ENCODE results near the gene PFKP. TPM values are rescaled to one million over a fixed set of nuclear protein-coding genes. Genes with fewer than 3 reads are reported as not detected.

Gene PFKP
- total RNA-seq, 4 donors from 2014 or later = 53.9 to 93.9 (median 66.2) TPM

DNA sequence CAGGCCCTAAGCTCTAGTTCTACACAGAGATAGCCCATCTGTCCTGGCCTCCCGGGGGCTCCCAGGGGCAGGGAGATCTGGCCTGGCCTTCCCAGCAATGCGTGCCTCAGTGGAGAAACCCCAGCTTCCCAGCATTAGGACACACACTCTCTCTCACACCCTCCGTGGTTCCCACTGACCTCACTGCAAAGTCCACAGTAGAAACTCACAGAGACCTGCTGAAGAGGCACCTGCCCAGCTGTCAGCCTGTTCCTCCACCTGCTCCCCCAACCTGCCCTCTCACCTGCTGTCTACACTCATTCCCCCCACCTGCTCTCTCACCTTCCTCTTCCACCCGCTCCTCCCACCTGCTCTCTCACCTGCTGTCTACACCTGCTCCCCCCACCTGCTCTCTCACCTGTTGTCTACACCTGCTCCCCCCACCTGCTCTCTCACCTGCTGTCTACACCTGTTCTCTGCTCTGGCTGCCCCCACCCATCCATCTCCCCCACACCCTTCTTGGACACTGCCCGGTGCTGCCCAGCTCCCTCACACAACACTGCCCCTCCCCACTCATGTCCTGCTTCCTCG, 21.1 kb upstream of the PFKP start:
- WGBS, 2 donors (ENCODE audit: low coverage in 1 of 2) = 57% methylated on average over 6 of the region's 6 CpGs; no CpG with 5 or more reads in 1 of the 2 donors
- Histone ChIP-seq H3K9me3 (no peaks in the 10 kb centered on the region), H3K4me3 (no peak overlapping the region), H3K4me1 (peaks cover 8 to 20% (median 12%) of the 10 kb centered on the region in 4 donors), H3K27ac (peak overlapping the region; percentile 47 to 69 (median 57)), H3K27me3 (no peaks in the 10 kb centered on the region), H3K36me3 (no peaks in the 10 kb centered on the region)
- TF ChIP-seq EP300 (IDR thresholded peaks at IDR 0.05; ENCODE audit: low read depth) (no peak), POLR2A (IDR thresholded peaks at IDR 0.05) (no peak), POLR2AphosphoS5 (IDR thresholded peaks at IDR 0.05) (no peak)
- TF ChIP-seq, protein P1, sequence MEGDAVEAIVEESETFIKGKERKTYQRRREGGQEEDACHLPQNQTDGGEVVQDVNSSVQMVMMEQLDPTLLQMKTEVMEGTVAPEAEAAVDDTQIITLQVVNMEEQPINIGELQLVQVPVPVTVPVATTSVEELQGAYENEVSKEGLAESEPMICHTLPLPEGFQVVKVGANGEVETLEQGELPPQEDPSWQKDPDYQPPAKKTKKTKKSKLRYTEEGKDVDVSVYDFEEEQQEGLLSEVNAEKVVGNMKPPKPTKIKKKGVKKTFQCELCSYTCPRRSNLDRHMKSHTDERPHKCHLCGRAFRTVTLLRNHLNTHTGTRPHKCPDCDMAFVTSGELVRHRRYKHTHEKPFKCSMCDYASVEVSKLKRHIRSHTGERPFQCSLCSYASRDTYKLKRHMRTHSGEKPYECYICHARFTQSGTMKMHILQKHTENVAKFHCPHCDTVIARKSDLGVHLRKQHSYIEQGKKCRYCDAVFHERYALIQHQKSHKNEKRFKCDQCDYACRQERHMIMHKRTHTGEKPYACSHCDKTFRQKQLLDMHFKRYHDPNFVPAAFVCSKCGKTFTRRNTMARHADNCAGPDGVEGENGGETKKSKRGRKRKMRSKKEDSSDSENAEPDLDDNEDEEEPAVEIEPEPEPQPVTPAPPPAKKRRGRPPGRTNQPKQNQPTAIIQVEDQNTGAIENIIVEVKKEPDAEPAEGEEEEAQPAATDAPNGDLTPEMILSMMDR (IDR thresholded peaks at IDR 0.05) = no peak
- in situ Hi-C loops (cut with MboI; ENCODE audit: low pct_ligation_motif_present in 1 of 4, low pct_unique_long_range_greater_than_20kb in 1 of 4, low sequenced_read_pairs in 3 of 4) = loop anchor here in 3 of 4 donors (10.0 to 25.0 kb wide), 2 partner anchors 109 to 111 kb away; no protein-coding TSS in a partner anchor
- DNase-seq = no peak
- intact Hi-C loops (cut with DNase I; ENCODE audit: low total_unique reads) = loop anchor here (10.0 kb wide), 1 partner anchor 111 kb away; no protein-coding TSS in a partner anchor

DNA sequence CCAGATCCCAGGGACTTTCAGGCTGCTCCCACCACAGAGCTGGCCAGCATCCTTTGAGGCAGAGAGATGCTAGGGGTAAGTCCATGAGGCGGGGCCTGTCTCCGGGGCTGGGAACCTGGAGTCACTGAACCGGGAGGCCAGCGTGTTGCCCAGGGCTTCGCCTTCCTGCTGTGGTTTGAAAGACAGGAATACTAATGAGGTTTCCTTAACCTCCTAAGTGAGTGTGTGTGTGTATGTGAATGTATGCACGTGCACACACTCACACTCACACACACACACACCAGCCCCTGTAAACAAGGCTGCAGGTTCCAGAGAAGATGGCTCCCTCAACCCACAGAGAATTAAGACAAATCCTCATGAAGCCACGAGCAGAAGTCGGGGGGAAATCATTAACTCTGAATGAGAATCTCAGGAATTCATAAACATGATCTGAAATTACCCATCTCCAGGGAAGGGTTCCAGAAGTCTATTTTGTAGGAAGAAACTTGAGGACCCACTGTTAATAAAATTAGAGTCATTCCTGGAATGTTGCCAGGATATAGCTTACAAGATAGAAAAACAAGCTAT, 20.3 kb upstream of the PFKP start:
- no peaks in the 10 kb centered on the region for H3K36me3 ChIP-seq
- 50 to 60% methylated on average over 2 to 8 of the region's 8 CpGs for WGBS, 2 donors (ENCODE audit: low coverage in 1 of 2)
- DNase-seq = no peak
- TF ChIP-seq POLR2AphosphoS5 (IDR thresholded peaks at IDR 0.05) = no peak
- no peak for TF ChIP-seq EP300 (IDR thresholded peaks at IDR 0.05; ENCODE audit: low read depth)
- TF ChIP-seq POLR2A (IDR thresholded peaks at IDR 0.05) = no peak
- TF ChIP-seq, protein P1 (IDR thresholded peaks at IDR 0.05) = no peak
- intact Hi-C loops (cut with DNase I; ENCODE audit: low total_unique reads) = loop anchor here (10.0 kb wide), 1 partner anchor 112 kb away; no protein-coding TSS in a partner anchor
- H3K27me3 ChIP-seq = no peaks in the 10 kb centered on the region
- H3K27ac ChIP-seq = peak overlapping the region in 3 of 4 donors; percentile 60 to 69 (median 65)
- peaks cover 8 to 20% (median 12%) of the 10 kb centered on the region in 4 donors for H3K4me1 ChIP-seq
- no peak overlapping the region for H3K4me3 ChIP-seq
- in situ Hi-C loops (cut with MboI; ENCODE audit: low pct_ligation_motif_present in 1 of 4, low pct_unique_long_range_greater_than_20kb in 1 of 4, low sequenced_read_pairs in 3 of 4) = loop anchor here in 3 of 4 donors (10.0 to 25.0 kb wide), 2 partner anchors 110 to 112 kb away; no protein-coding TSS in a partner anchor
- H3K9me3 ChIP-seq = no peaks in the 10 kb centered on the region

DNA sequence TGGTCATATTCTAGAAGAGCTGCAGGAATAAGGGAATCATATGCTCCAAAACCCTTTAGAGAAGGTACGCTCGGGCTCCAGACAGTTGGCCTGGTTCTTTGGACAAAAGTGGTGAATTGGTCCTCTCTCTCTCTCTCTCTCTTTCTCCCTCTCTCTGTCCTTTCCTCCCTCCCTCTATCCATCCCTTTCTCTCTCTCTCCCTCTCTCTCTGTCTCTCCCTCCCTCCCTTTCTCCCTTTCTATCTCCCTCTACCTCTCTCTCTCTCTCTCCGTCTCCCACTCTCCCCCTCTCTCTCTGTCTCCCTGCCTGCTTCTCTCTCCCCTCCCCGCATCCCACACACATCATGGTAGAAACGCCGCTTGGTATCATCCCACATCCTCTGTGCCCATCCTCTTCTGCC, 19.8 kb upstream of the PFKP start:
- Histone ChIP-seq H3K4me3 (no peak overlapping the region), H3K27ac (peak overlapping the region in 3 of 4 donors; percentile 60 to 69 (median 65)), H3K9me3 (no peaks in the 10 kb centered on the region), H3K4me1 (peaks cover 8 to 20% (median 12%) of the 10 kb centered on the region in 4 donors), H3K27me3 (no peaks in the 10 kb centered on the region), H3K36me3 (no peaks in the 10 kb centered on the region)
- no peak for DNase-seq
- 80 to 81% methylated on average over 6 of the region's 6 CpGs for WGBS, 2 donors (ENCODE audit: low coverage in 1 of 2)
- intact Hi-C loops (cut with DNase I; ENCODE audit: low total_unique reads) = loop anchor here (10.0 kb wide), 1 partner anchor 113 kb away; no protein-coding TSS in a partner anchor
- TF ChIP-seq POLR2A (IDR thresholded peaks at IDR 0.05) (no peak), EP300 (IDR thresholded peaks at IDR 0.05; ENCODE audit: low read depth) (no peak), POLR2AphosphoS5 (IDR thresholded peaks at IDR 0.05) (no peak)
- TF ChIP-seq, protein P1 (IDR thresholded peaks at IDR 0.05) = no peak
- in situ Hi-C loops (cut with MboI; ENCODE audit: low pct_ligation_motif_present in 1 of 4, low pct_unique_long_range_greater_than_20kb in 1 of 4, low sequenced_read_pairs in 3 of 4) = loop anchor here in 3 of 4 donors (10.0 to 25.0 kb wide), 2 partner anchors 110 to 113 kb away; no protein-coding TSS in a partner anchor
